Measurements from ENCODE around the gene VPS33B.
A peak's percentile ranks its signal among the peaks of the same experiment; 100 is the strongest.
"Not testable (repeated sequence)": the region's sequence is repeated elsewhere in the genome, so short reads cannot be mapped to it uniquely, and the experiment has no call there.

Gene VPS33B

GRCh38 chr15:91027677-91028076 is 5.3 kb upstream of the VPS33B start:
- no peak for DNase-seq

- no peak for DNase-seq
Measured at GRCh38 chr15:91023720-91024119, 1.3 kb upstream of the VPS33B start.

- DNase-seq, result no peak
Measured at GRCh38 chr15:91022832-91023129, 387 bp upstream of the VPS33B start.

- no peak for DNase-seq
Measured at GRCh38 chr15:91021516-91022074, 799 bp downstream of the VPS33B start.

- no peak for DNase-seq
Measured at GRCh38 chr15:91018158-91018557, 4.2 kb downstream of the VPS33B start.

GRCh38 chr15:91017716-91018115 is 4.7 kb downstream of the VPS33B start:
- DNase-seq, result no peak

GRCh38 chr15:91013701-91014100 is 8.7 kb downstream of the VPS33B start:
- not testable (repeated sequence) for DNase-seq

GRCh38 chr15:91007266-91007665 is 15.1 kb downstream of the VPS33B start:
- DNase-seq, result no peak

- no peak for DNase-seq
Measured at GRCh38 chr15:91001209-91001608, 21.2 kb downstream of the VPS33B start.

- no peak for DNase-seq
Measured at GRCh38 chr15:90998737-90999136, 23.7 kb downstream of the VPS33B start.

GRCh38 chr15:90994417-90995311 is 27.7 kb downstream of the VPS33B start, which contains the start of gene PRC1:
TSS of gene PRC1 (minus strand) at chr15:90994535. CDS start at chr15:90994417, 118 bp downstream.
- peak; percentile 94 for DNase-seq

- DNase-seq, result no peak
Measured at GRCh38 chr15:90994059-90994416, 28.4 kb downstream of the VPS33B start.

GRCh38 chr15:90991587-90992285 is 30.7 kb downstream of the VPS33B start:
- no peak for DNase-seq

- no peak for DNase-seq
Measured at GRCh38 chr15:90990446-90990845, 31.9 kb downstream of the VPS33B start.

- DNase-seq, result no peak
Measured at GRCh38 chr15:90989040-90989768, 33.2 kb downstream of the VPS33B start.

- no peak for DNase-seq
Measured at GRCh38 chr15:90988296-90988695, 34.1 kb downstream of the VPS33B start.

GRCh38 chr15:90987561-90988141 is 34.7 kb downstream of the VPS33B start:
- DNase-seq, result no peak

- no peak for DNase-seq
Measured at GRCh38 chr15:90986790-90987507, 35.4 kb downstream of the VPS33B start.

- no peak for DNase-seq
Measured at GRCh38 chr15:90982135-90982534, 40.3 kb downstream of the VPS33B start.

GRCh38 chr15:90981681-90982080 is 40.7 kb downstream of the VPS33B start:
- DNase-seq, result no peak

- DNase-seq, result no peak
Measured at GRCh38 chr15:90979582-90979981, 42.8 kb downstream of the VPS33B start.

- no peak for DNase-seq
Measured at GRCh38 chr15:90974216-90974615, 48.2 kb downstream of the VPS33B start.
